ENCODE data around the gene DEXI. TPM values are rescaled to one million over a fixed set of nuclear protein-coding genes. Genes with fewer than 3 reads are reported as not detected.

DEXI gene
- polyA plus RNA-seq, 1 donor from 2014 or later, result 52.0 TPM

- Histone ChIP-seq H3K4me2 (ENCODE audit: low read length) (no peak overlapping the region), H3K9ac (ENCODE audit: low read length) (no peak overlapping the region), H3K36me3 (ENCODE audit: insufficient read depth, low read length) (no peaks in the 10 kb centered on the region), H3K9me2 (ENCODE audit: insufficient read depth, low read length) (no peaks in the 10 kb centered on the region), H2AFZ (ENCODE audit: low read depth, low read length) (no peak overlapping the region), H3K27me3 (ENCODE audit: insufficient read depth, low read depth, low read length) (peaks cover 18% of the 10 kb centered on the region), H3F3A (ENCODE audit: insufficient read depth, low read length, poor library complexity, severe bottlenecking) (no peaks in the 10 kb centered on the region), H3K4me3 (ENCODE audit: low read length) (no peak overlapping the region), H3K9me3 (ENCODE audit: low read length) (no peaks in the 10 kb centered on the region), H4K20me1 (ENCODE audit: insufficient read depth) (no peaks in the 10 kb centered on the region), H3K79me2 (replicated peaks; ENCODE audit: insufficient read depth, low read length) (no peaks in the 10 kb centered on the region), H3K27ac (ENCODE audit: low read length) (no peak overlapping the region)
- TF ChIP-seq SMC3 (conservative IDR thresholded peaks at IDR 0.05; ENCODE audit: poor library complexity) (no peak), REST (IDR thresholded peaks at IDR 0.05; ENCODE audit: borderline replicate concordance) (peak; percentile 26), EZH2 (IDR thresholded peaks at IDR 0.05; ENCODE audit: borderline replicate concordance, insufficient read depth, low read length, poor library complexity, severe bottlenecking) (no peak)
Observed at GRCh38 chr16:10895053-10895946, 47.0 kb downstream of the DEXI start.

GRCh38 chr16:10892782-10893318, 49.4 kb downstream of the DEXI start:
- Histone ChIP-seq H3K79me2 (replicated peaks; ENCODE audit: insufficient read depth, low read length) (no peaks in the 10 kb centered on the region), H3K4me2 (ENCODE audit: low read length) (no peak overlapping the region)
- no peak for TF ChIP-seq MXI1 (conservative IDR thresholded peaks at IDR 0.05; ENCODE audit: poor library complexity, severe bottlenecking)
- TF ChIP-seq CTCF (IDR thresholded peaks at IDR 0.05; ENCODE audit: poor library complexity, severe bottlenecking), result no peak
- no peak for TF ChIP-seq POLR2AphosphoS5 (IDR thresholded peaks at IDR 0.05)
- TF ChIP-seq EZH2 (IDR thresholded peaks at IDR 0.05; ENCODE audit: borderline replicate concordance, insufficient read depth, low read length, poor library complexity, severe bottlenecking), result no peak
- no peak for TF ChIP-seq EP300 (conservative IDR thresholded peaks at IDR 0.05; ENCODE audit: poor library complexity, severe bottlenecking)
- no peak for TF ChIP-seq RAD21 (conservative IDR thresholded peaks at IDR 0.05)
- no peak for TF ChIP-seq TAF1 (IDR thresholded peaks at IDR 0.05; ENCODE audit: low read depth)
- TF ChIP-seq REST (IDR thresholded peaks at IDR 0.05; ENCODE audit: borderline replicate concordance), result no peak
- TF ChIP-seq SMC3 (conservative IDR thresholded peaks at IDR 0.05; ENCODE audit: poor library complexity), result no peak

More at GRCh38 chr16:10892782-10893318, 49.4 kb downstream of the DEXI start:
- Histone ChIP-seq H3K36me3 (ENCODE audit: insufficient read depth, low read length) (no peaks in the 10 kb centered on the region), H3K9me2 (ENCODE audit: insufficient read depth, low read length) (no peaks in the 10 kb centered on the region), H3F3A (ENCODE audit: insufficient read depth, low read length, poor library complexity, severe bottlenecking) (no peaks in the 10 kb centered on the region), H2AFZ (ENCODE audit: low read depth, low read length) (no peak overlapping the region), H3K9me3 (ENCODE audit: low read length) (no peaks in the 10 kb centered on the region), H4K20me1 (ENCODE audit: insufficient read depth) (no peaks in the 10 kb centered on the region), H3K27ac (ENCODE audit: low read length) (no peak overlapping the region), H3K9ac (ENCODE audit: low read length) (no peak overlapping the region), H3K4me3 (ENCODE audit: low read length) (no peak overlapping the region), H3K27me3 (ENCODE audit: insufficient read depth, low read depth, low read length) (peaks cover 18% of the 10 kb centered on the region)

All from neural cell (in vitro differentiated cells).